Effector memory CD4-positive, alpha-beta T cell (primary cell): ENCODE data around the gene PPP1R13B.
"Not testable (repeated sequence)": the region's sequence is repeated elsewhere in the genome, so short reads cannot be mapped to it uniquely, and the experiment has no call there.

Experiments used
- DNase-seq, 3 donors: peaks; one replicate each; pipeline ENCODE4 v3.0.0-alpha.2; 2020
- H3K27ac ChIP-seq: 2 replicates; pipeline ENCODE4 v1.7.0; 2013; ENCODE audit warnings: mild to moderate bottlenecking, low read length, moderate library complexity; ENCODE audit not compliant: insufficient read depth, poor library complexity, severe bottlenecking
- H3K27me3 ChIP-seq: replicated peaks from 2 replicates; pipeline ENCODE4 v1.7.0; 2013; ENCODE audit warnings: mild to moderate bottlenecking, low read length; ENCODE audit not compliant: insufficient read depth, control insufficient read depth, poor library complexity, severe bottlenecking
- H3K36me3 ChIP-seq: 2 replicates; pipeline ENCODE4 v1.7.0; 2013; ENCODE audit warnings: mild to moderate bottlenecking, low read length, moderate library complexity; ENCODE audit not compliant: control insufficient read depth, insufficient read depth
- H3K4me1 ChIP-seq: 2 replicates; pipeline ENCODE4 v1.7.0; 2013; ENCODE audit warnings: low read length, mild to moderate bottlenecking; ENCODE audit not compliant: control insufficient read depth, insufficient read depth, poor library complexity, severe bottlenecking
- H3K4me3 ChIP-seq: 2 replicates; pipeline ENCODE4 v1.7.0; 2013; ENCODE audit warnings: low read length, low read depth, mild to moderate bottlenecking; ENCODE audit not compliant: insufficient read depth, poor library complexity, severe bottlenecking
- H3K9me3 ChIP-seq: 2 replicates; pipeline ENCODE4 v1.7.0; 2013; ENCODE audit warnings: mild to moderate bottlenecking, low read length, moderate library complexity; ENCODE audit not compliant: control insufficient read depth

PPP1R13B gene

DNA sequence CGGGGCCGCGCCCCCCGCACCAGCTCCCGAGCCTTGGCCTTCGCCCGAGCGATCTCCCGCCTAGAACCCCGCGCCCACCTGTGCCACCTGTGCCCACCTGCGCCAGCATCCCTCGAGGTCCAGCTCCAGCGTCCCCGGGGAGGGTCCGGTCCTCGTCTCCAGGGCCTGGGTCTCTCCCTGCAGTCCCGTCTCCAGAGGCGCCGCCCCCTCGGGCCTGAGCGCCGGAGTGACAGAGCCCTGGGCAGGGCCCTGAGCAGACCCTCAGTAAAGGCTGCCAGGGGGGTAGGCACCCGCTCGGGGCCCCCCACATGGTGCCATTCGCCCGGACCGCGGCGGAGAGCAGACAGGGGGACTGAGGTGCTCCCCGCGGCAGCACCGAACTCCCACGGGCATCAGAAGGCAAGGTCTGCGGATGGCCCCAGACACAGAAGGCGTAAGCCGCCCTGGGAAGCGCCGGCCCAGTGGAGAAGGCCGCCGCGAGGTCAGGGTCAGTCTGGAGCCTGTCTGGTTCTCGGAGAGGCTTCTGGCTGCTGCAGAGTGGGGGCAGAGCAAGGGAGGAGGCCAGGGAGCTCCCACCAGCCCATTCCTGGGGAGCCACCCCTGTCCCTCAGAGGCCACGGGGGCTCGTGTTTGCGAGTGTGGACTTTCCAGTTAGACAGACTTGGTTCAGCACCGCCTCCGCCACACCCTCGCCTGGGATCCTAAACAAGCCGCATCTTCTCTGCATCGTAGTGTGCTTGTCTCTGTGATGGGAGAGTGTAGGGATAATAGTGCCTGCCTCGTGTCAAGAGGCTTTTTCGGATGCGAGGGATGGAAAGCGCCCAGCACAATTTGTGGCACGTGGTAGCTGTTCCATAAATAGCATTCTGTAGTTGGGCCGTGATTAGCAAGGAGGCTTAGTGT, 1.1 kb upstream of the PPP1R13B start:
- no peaks in the 10 kb centered on the region for H3K36me3 ChIP-seq
- H3K4me3 ChIP-seq, result peak overlapping the region; percentile 62
- H3K27me3 ChIP-seq, result no peaks in the 10 kb centered on the region
- H3K9me3 ChIP-seq, result no peaks in the 10 kb centered on the region
- H3K27ac ChIP-seq, result peak overlapping the region; percentile 42
- peaks cover 9% of the 10 kb centered on the region for H3K4me1 ChIP-seq
- no peak for DNase-seq

DNA sequence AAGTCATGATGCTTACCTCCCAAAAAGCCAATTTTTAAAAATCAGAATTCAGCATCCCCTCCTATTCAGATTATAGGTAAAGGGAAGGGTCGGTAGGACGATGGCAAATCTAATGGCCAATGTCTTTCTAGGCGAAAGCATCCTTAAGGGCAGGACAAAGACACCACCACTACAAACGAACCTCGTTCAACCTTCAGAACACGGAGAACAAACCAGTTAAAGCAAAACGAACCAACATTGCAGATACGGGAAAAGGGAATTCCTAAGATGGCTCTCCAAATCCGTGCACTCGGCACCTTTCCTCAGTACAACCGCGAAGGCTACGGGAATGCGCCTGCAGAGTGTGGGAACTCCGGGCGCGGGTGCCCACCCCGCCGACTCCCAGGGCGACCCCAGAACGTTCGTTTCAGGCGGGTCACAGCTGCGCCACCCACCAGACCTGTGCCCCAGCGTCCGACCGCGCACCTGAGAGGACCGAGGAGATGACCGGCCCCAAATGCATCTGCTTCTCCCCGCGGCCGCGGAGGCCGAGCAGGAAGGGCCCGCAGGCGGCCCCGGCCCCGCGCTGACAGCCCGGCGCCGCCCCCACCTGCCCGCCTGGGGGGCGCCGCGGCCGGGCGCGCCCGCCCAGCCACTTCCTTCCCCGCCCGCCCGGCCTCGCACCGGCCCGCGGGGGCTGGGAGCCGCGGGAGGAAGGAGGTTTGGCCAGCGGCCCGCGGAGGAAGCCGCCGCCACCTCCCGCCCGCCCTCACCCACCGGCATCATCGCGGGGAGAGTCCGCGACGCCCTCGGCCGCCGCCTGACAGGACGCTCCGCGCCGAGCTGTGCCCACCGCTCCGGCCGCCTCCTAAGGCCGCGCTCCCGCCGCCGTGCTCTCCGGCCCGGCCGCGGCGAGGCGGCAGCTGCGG, 578 bp downstream of the PPP1R13B start:
- H3K9me3 ChIP-seq, result no peaks in the 10 kb centered on the region
- no peaks in the 10 kb centered on the region for H3K36me3 ChIP-seq
- H3K4me1 ChIP-seq, result peaks cover 9% of the 10 kb centered on the region
- no peaks in the 10 kb centered on the region for H3K27me3 ChIP-seq
- no peak overlapping the region for H3K27ac ChIP-seq
- DNase-seq, result peak in 2 of 3 donors; percentile 23 to 27
- peak overlapping the region; percentile 45 for H3K4me3 ChIP-seq

DNA sequence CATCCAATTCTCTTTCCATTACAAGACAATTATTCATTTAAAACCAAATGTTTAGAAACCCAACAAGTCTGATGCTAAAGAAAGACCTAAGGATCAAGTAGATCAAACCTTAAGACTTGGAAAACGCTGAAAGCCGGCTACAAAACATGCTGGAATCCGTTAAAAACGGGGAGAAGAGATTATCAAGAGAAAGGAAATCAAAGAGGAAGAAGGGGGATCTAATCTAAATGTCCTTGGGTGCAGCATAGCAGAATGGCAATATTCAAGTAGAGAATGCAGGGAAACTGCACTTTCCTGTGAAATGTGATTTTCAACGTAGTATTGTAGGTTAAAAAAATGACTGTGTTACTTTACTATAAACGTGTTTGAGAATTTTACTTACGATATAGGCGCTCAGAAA, 1.3 kb downstream of the PPP1R13B start:
- Histone ChIP-seq H3K27me3 (no peaks in the 10 kb centered on the region), H3K4me3 (peak overlapping the region; percentile 45), H3K27ac (no peak overlapping the region)

DNA sequence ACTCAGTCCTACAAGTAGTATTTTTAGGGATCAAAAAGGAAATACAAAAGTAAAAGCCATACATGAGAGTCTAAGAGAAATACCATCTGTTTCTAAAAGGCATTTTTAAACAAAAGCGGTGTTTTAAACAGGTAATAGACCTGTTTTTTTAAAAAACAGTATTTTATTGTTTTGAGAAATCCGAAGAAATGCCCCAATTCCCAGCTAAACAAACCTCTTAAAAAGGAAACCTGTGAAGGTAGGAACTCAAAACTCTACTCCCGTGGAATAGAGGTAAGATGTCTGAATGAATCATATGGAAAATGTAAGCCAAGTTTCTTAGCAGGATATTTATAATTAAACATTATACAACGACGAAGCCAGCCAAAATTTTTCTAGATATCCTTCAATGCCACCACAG, 2.0 kb downstream of the PPP1R13B start:
- Histone ChIP-seq H3K4me3 (no peak overlapping the region), H3K4me1 (peaks cover 9% of the 10 kb centered on the region), H3K36me3 (no peaks in the 10 kb centered on the region), H3K9me3 (no peaks in the 10 kb centered on the region), H3K27me3 (no peaks in the 10 kb centered on the region), H3K27ac (no peak overlapping the region)
- no peak for DNase-seq

More for the DNA sequence above, 1.3 kb downstream of the PPP1R13B start:
- DNase-seq, result no peak
- Histone ChIP-seq H3K36me3 (no peaks in the 10 kb centered on the region), H3K4me1 (peaks cover 9% of the 10 kb centered on the region), H3K9me3 (no peaks in the 10 kb centered on the region)

- H3K9me3 ChIP-seq, H3K4me1 ChIP-seq, H3K36me3 ChIP-seq, H3K4me3 ChIP-seq, DNase-seq, H3K27ac ChIP-seq, H3K27me3 ChIP-seq: not testable (repeated sequence)
Measured at GRCh38 chr14:103841265-103841664, 6.1 kb downstream of the PPP1R13B start.

DNA sequence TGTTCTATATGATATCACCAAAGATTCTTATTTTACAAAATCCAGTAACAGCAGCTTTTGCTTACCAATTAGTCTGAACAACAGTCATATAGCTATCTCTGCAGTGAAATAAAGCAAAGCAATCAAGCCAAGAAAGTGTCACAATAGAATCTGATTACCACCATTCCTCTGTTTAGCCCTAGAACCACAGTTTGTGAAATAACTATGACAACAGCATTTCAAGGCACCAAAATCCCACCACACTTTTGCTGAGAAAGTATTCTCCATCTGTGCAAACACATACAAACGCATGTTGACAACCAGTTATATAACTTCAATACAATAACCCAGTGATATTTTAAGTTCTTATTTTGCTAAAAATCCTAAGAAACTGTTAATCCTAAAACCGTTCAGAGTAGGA, 7.4 kb downstream of the PPP1R13B start:
- Histone ChIP-seq H3K4me3 (no peak overlapping the region), H3K27ac (no peak overlapping the region), H3K27me3 (no peaks in the 10 kb centered on the region), H3K9me3 (no peaks in the 10 kb centered on the region), H3K4me1 (no peaks in the 10 kb centered on the region), H3K36me3 (no peaks in the 10 kb centered on the region)
- no peak for DNase-seq

DNA sequence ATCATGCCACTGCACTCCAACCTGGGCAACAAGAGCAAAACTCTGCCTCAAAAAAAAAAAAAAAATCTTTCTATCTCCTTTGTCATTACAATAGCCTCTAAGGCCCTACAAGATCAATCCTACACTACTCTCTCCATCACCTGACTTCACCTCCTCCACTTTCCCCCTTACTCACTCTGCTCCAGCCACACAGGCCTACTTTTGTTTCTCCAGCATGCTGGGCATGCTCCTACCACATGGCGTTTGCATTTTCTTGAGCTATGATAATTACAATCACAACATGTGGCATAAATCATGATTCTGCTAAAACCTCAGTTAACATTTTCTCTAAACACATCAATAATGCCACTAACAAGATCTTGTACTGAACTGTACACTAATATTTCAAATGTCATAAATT, 7.8 kb downstream of the PPP1R13B start:
- H3K27ac ChIP-seq, result no peak overlapping the region
- no peaks in the 10 kb centered on the region for H3K36me3 ChIP-seq
- H3K9me3 ChIP-seq, result no peaks in the 10 kb centered on the region
- no peak for DNase-seq
- no peak overlapping the region for H3K4me3 ChIP-seq
- H3K4me1 ChIP-seq, result no peaks in the 10 kb centered on the region
- no peaks in the 10 kb centered on the region for H3K27me3 ChIP-seq

- no peaks in the 10 kb centered on the region for H3K27me3 ChIP-seq
- H3K4me1 ChIP-seq, result no peaks in the 10 kb centered on the region
- H3K36me3 ChIP-seq, result no peaks in the 10 kb centered on the region
- H3K4me3 ChIP-seq, result no peak overlapping the region
- no peak overlapping the region for H3K27ac ChIP-seq
- no peak for DNase-seq
- H3K9me3 ChIP-seq, result no peaks in the 10 kb centered on the region
Measured at GRCh38 chr14:103838117-103838516, 9.3 kb downstream of the PPP1R13B start.

GRCh38 chr14:103836976-103837725, 10.2 kb downstream of the PPP1R13B start:
- H3K27ac ChIP-seq, result no peak overlapping the region
- no peaks in the 10 kb centered on the region for H3K36me3 ChIP-seq
- DNase-seq, result no peak
- no peaks in the 10 kb centered on the region for H3K9me3 ChIP-seq
- H3K4me1 ChIP-seq, result no peaks in the 10 kb centered on the region
- H3K27me3 ChIP-seq, result no peaks in the 10 kb centered on the region
- H3K4me3 ChIP-seq, result no peak overlapping the region
